Measurements from ENCODE around the gene SSBP2. TPM values are rescaled to one million over a fixed set of nuclear protein-coding genes. Genes with fewer than 3 reads are reported as not detected.
A peak's percentile ranks its signal among the peaks of the same experiment; 100 is the strongest.
"Not testable (repeated sequence)": the region's sequence is repeated elsewhere in the genome, so short reads cannot be mapped to it uniquely, and the experiment has no call there.

Gene SSBP2
- total RNA-seq, 6 donors from 2014 or later: 23.0 to 110 (median 32.9) TPM

DNA sequence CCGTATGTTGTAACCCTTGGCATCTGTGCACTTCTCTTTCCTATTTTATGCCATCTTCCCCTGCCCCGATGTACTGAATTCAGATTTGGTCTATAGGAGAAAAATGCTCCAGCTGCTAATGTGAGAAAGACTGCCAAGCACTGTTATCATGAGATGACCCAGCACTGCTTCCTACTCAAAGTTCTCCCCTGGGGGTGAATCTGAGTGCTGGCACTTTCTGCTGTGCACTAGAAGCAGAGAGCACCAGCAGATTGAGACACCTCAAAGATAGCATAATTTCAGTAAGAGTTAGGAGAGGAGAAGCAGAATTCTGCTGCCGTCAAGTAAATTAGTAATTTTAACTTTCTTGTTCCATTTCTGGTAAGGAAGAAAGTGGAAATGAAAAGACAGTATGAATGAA lies 264.2 kb downstream of the SSBP2 start:
- DNase-seq (no peak), ATAC-seq (ENCODE audit: low FRiP score in 2 of 2) (no peak)
- H3K27ac ChIP-seq: no peak overlapping the region
- no peak overlapping the region for H3K4me3 ChIP-seq
- no peaks in the 10 kb centered on the region for H3K27me3 ChIP-seq
- no peak for TF ChIP-seq POLR2AphosphoS5 (IDR thresholded peaks at IDR 0.05)
- TF ChIP-seq, protein P1, sequence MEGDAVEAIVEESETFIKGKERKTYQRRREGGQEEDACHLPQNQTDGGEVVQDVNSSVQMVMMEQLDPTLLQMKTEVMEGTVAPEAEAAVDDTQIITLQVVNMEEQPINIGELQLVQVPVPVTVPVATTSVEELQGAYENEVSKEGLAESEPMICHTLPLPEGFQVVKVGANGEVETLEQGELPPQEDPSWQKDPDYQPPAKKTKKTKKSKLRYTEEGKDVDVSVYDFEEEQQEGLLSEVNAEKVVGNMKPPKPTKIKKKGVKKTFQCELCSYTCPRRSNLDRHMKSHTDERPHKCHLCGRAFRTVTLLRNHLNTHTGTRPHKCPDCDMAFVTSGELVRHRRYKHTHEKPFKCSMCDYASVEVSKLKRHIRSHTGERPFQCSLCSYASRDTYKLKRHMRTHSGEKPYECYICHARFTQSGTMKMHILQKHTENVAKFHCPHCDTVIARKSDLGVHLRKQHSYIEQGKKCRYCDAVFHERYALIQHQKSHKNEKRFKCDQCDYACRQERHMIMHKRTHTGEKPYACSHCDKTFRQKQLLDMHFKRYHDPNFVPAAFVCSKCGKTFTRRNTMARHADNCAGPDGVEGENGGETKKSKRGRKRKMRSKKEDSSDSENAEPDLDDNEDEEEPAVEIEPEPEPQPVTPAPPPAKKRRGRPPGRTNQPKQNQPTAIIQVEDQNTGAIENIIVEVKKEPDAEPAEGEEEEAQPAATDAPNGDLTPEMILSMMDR (IDR thresholded peaks at IDR 0.05): no peak
- TF ChIP-seq POLR2A (IDR thresholded peaks at IDR 0.05): no peak
- no peak for TF ChIP-seq EP300 (IDR thresholded peaks at IDR 0.05)
- 89 to 94% methylated on average over 3 of the region's 3 CpGs for WGBS, 2 donors
- no peaks in the 10 kb centered on the region for H3K36me3 ChIP-seq
- no peaks in the 10 kb centered on the region for H3K9me3 ChIP-seq
- peaks cover 0 to 4% (median 1%) of the 10 kb centered on the region in 4 donors for H3K4me1 ChIP-seq

DNA sequence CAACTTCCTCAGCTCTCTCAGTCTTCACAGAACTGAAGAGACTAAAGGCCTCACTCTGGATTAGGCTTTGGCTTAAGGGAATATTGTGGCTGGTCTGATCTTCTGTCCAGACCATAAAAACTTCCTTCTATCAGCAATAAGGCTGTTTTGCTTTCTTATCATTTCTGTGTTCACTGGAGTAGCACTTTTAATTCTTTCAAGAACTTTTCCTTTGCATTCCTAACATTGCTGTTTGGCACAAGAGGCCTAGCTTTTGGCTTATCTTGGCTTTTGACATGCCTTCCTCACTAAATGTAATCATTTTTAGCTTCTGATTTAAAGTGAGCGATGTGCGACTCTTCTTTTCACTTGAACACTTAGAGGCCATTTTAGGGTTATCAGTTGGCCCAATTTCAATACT lies 268.3 kb downstream of the SSBP2 start:
- no peaks in the 10 kb centered on the region for H3K27me3 ChIP-seq
- ATAC-seq (ENCODE audit: low FRiP score in 2 of 2) (no peak), DNase-seq (no peak)
- peaks cover 0 to 4% (median 1%) of the 10 kb centered on the region in 4 donors for H3K4me1 ChIP-seq
- H3K36me3 ChIP-seq: no peaks in the 10 kb centered on the region
- peak overlapping the region in 2 of 4 donors; percentile 5 to 19 for H3K27ac ChIP-seq
- TF ChIP-seq POLR2A (IDR thresholded peaks at IDR 0.05) (no peak), EP300 (IDR thresholded peaks at IDR 0.05) (no peak), POLR2AphosphoS5 (IDR thresholded peaks at IDR 0.05) (no peak)
- TF ChIP-seq, protein P1 (IDR thresholded peaks at IDR 0.05): no peak
- 53 to 54% methylated on average over 2 of the region's 2 CpGs for WGBS, 2 donors
- H3K4me3 ChIP-seq: no peak overlapping the region
- no peaks in the 10 kb centered on the region for H3K9me3 ChIP-seq

DNA sequence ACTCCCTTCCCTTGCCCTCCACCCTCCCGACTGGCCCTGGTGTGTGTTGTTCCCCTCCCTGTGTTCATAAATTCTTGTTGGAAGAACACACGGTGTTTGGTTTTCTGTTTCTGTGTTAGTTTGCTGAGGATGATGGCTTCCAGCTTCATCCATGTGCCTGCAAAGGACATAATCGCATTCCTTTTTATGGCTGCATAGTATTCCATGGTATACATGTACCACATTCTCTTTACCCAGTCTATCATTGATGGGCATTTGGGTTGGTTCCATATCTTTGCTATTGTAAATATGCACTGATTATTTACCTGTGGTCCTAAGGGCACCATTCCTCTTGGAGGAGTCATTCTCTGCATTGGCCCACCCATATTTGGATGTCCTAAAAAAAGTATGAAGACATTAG lies 277.5 kb downstream of the SSBP2 start:
- not testable (repeated sequence) for H3K27me3 ChIP-seq; DNase-seq; H3K27ac ChIP-seq; H3K4me3 ChIP-seq; ATAC-seq (ENCODE audit: low FRiP score in 2 of 2); H3K9me3 ChIP-seq; H3K4me1 ChIP-seq
- peaks cover 3 to 24% (median 10%) of the 10 kb centered on the region in 4 donors for H3K36me3 ChIP-seq
- WGBS, 2 donors: 97 to 98% methylated on average over 3 of the region's 3 CpGs

DNA sequence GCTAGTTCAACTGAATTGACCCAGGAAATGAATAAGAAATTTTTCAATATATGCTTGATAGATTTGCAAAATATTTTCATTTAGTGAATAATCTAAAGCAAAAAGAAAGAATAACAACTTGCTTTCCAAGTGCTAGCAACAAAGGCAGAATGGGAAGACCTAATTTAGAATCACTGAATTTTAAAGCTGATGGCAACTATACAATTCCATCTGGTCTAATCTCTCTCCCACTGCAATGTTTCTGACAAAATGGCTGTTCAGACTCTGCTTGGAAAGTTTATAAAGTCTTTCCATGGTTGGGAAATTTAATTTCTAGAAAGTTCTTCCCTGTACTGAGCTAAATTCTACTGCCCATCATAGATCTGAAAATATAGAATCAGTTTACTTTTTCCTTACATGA lies 281.2 kb downstream of the SSBP2 start:
- no peak overlapping the region for H3K27ac ChIP-seq
- H3K9me3 ChIP-seq: no peaks in the 10 kb centered on the region
- no peaks in the 10 kb centered on the region for H3K4me1 ChIP-seq
- DNase-seq (no peak), ATAC-seq (ENCODE audit: low FRiP score in 2 of 2) (no peak)
- H3K36me3 ChIP-seq: peaks cover 3 to 27% (median 10%) of the 10 kb centered on the region in 4 donors
- H3K4me3 ChIP-seq: no peak overlapping the region
- TF ChIP-seq POLR2AphosphoS5 (IDR thresholded peaks at IDR 0.05) (no peak), POLR2A (IDR thresholded peaks at IDR 0.05) (no peak), EP300 (IDR thresholded peaks at IDR 0.05) (no peak)
- TF ChIP-seq, protein P1 (IDR thresholded peaks at IDR 0.05): no peak
- H3K27me3 ChIP-seq: no peaks in the 10 kb centered on the region

DNA sequence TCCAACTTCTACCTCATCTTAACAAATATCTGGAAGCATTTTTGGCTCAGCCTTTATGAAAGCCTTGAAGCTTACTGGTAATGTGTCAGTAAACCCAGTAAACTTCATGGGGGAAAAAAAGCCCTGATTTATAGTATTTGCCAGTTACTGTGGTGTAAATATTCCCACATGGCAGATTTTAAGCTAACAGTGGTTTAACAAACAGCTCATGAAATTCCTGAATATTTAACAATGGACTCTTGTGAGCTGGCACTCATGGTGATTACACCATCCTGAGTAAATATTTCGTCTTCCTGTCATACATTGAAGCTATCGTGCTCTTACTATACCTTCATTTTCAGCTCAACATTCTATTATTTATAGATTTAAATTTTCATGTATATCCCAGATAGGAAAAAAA lies 300.0 kb downstream of the SSBP2 start:
- WGBS, 2 donors: 39 to 40% methylated on average over 2 of the region's 2 CpGs
- Histone ChIP-seq H3K36me3 (peaks cover 0 to 6% (median 0%) of the 10 kb centered on the region in 4 donors), H3K27ac (no peak overlapping the region), H3K9me3 (no peaks in the 10 kb centered on the region), H3K4me3 (no peak overlapping the region), H3K4me1 (no peaks in the 10 kb centered on the region), H3K27me3 (no peaks in the 10 kb centered on the region)
- DNase-seq (no peak), ATAC-seq (ENCODE audit: low FRiP score in 2 of 2) (no peak)
- TF ChIP-seq EP300 (IDR thresholded peaks at IDR 0.05) (no peak), POLR2A (IDR thresholded peaks at IDR 0.05) (no peak), POLR2AphosphoS5 (IDR thresholded peaks at IDR 0.05) (no peak)
- TF ChIP-seq, protein P1 (IDR thresholded peaks at IDR 0.05): no peak
